ENCODE measurements around the gene TMOD3. TPM values are rescaled to one million over a fixed set of nuclear protein-coding genes. Genes with fewer than 3 reads are reported as not detected.
"Not testable (repeated sequence)": the region's sequence is repeated elsewhere in the genome, so short reads cannot be mapped to it uniquely, and the experiment has no call there.

The TMOD3 gene
- total RNA-seq, 1 donor from 2014 or later, result 28.3 TPM

DNA sequence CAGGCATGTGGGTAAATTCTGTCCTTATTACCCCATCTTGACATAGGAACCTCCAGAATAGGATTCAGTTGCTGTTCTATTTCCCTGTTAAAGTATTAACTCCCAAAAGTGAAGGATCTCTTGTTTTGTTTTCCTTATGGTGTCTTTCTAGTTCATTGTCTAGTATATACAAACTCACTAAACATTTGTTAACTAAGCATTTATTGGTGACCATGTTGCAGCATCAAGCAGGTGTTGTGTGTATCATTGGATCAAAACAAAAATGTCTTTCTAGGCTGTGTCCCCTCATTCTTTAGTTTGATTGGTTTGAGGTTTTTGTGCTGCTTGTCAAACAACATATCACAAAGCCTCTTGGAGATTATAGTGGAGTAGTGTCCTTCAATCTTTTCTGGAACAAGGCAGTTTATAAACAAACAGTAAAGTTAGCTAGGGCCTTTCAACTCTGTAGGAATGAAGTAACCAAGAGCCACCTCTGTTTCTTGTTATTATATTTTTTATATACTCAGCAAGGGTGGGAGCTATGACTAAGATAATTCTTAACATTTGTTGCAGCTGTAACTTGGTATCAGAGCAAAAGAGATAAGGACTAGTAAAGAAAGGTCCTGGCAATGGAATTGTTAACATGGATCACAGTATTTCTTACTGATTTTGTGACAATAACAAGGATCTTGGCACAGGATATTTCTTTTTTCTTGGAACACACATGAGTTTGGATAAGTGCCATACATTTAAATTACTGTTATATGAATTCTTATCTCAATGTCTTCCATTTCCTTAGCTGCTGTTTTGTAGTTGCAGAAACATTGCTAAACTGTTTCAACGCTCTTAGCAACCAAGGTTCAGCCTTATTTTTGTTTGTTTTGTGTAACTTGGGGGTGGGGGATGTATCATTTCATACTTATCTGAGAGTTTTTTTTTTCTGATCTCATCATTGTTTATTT, 49.3 kb downstream of the TMOD3 start:
- no peak overlapping the region for H3K4me3 Mint-ChIP-seq
- peak overlapping the region; percentile 89 for H3K27ac Mint-ChIP-seq
- DNase-seq (ENCODE audit: low spot score in 2 of 2, unreplicated experiment in 2 of 2), result no peak
- H3K36me3 Mint-ChIP-seq, result peaks cover 8% of the 10 kb centered on the region
- no peaks in the 10 kb centered on the region for H3K9me3 Mint-ChIP-seq
- TF ChIP-seq CTCF (IDR thresholded peaks at IDR 0.05; ENCODE audit: unreplicated experiment), result no peak
- H3K4me1 Mint-ChIP-seq, result peaks cover 27% of the 10 kb centered on the region
- no peaks in the 10 kb centered on the region for H3K27me3 Mint-ChIP-seq (ENCODE audit: low read depth)

GRCh38 chr15:51879555-51879954, 50.1 kb downstream of the TMOD3 start:
- peak overlapping the region; percentile 89 for H3K27ac Mint-ChIP-seq
- DNase-seq (ENCODE audit: low spot score in 2 of 2, unreplicated experiment in 2 of 2), result no peak
- H3K36me3 Mint-ChIP-seq, result peaks cover 8% of the 10 kb centered on the region
- H3K4me1 Mint-ChIP-seq, result peaks cover 24% of the 10 kb centered on the region
- no peaks in the 10 kb centered on the region for H3K27me3 Mint-ChIP-seq (ENCODE audit: low read depth)
- no peak for TF ChIP-seq CTCF (IDR thresholded peaks at IDR 0.05; ENCODE audit: unreplicated experiment)
- H3K9me3 Mint-ChIP-seq, result no peaks in the 10 kb centered on the region
- no peak overlapping the region for H3K4me3 Mint-ChIP-seq

DNA sequence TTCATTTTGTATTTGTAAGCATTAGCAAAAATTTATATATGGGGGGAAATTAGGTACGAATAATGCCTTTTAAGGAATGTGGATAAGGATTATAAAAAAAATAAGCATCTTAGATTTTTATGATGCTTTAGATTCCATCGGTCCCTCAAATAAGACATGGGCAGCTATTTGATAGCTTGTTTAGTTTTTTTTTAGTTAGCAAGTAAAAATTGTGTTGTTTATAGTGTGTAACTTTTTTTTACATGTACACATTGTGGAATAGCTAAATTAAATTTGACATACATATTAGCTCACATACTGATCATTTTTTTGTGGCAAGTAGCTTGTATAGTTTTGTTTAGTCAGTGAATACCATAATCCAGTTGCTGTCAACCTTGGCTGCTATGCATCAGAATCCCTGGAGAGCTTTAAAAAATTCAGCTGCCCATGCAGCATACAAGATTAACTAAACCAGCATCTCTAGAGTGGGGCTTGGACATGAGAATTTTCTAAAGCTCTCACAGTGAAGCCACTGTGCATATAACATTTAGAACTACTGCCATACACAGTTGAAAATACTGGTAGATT, 53.9 kb downstream of the TMOD3 start:
- Mint-ChIP-seq H3K27ac (no peak overlapping the region), H3K4me3 (no peak overlapping the region), H3K27me3 (ENCODE audit: low read depth) (no peaks in the 10 kb centered on the region), H3K36me3 (peaks cover 7% of the 10 kb centered on the region), H3K4me1 (peaks cover 16% of the 10 kb centered on the region), H3K9me3 (no peaks in the 10 kb centered on the region)
- no peak for DNase-seq (ENCODE audit: low spot score in 2 of 2, unreplicated experiment in 2 of 2)
- TF ChIP-seq CTCF (IDR thresholded peaks at IDR 0.05; ENCODE audit: unreplicated experiment), result no peak

GRCh38 chr15:51884041-51884440, 54.6 kb downstream of the TMOD3 start:
- Mint-ChIP-seq H3K4me3 (no peak overlapping the region), H3K9me3 (no peaks in the 10 kb centered on the region), H3K27ac (no peak overlapping the region), H3K4me1 (peaks cover 10% of the 10 kb centered on the region), H3K27me3 (ENCODE audit: low read depth) (no peaks in the 10 kb centered on the region), H3K36me3 (peaks cover 8% of the 10 kb centered on the region)
- DNase-seq (ENCODE audit: low spot score in 2 of 2, unreplicated experiment in 2 of 2), result no peak
- TF ChIP-seq CTCF (IDR thresholded peaks at IDR 0.05; ENCODE audit: unreplicated experiment), result no peak

GRCh38 chr15:51884517-51885236, 55.2 kb downstream of the TMOD3 start:
- Mint-ChIP-seq H3K9me3 (no peaks in the 10 kb centered on the region), H3K4me3 (no peak overlapping the region), H3K27me3 (ENCODE audit: low read depth) (no peaks in the 10 kb centered on the region), H3K36me3 (peaks cover 8% of the 10 kb centered on the region), H3K4me1 (peaks cover 4% of the 10 kb centered on the region), H3K27ac (no peak overlapping the region)
- TF ChIP-seq CTCF (IDR thresholded peaks at IDR 0.05; ENCODE audit: unreplicated experiment), result no peak
- no peak for DNase-seq (ENCODE audit: low spot score in 2 of 2, unreplicated experiment in 2 of 2)

DNA sequence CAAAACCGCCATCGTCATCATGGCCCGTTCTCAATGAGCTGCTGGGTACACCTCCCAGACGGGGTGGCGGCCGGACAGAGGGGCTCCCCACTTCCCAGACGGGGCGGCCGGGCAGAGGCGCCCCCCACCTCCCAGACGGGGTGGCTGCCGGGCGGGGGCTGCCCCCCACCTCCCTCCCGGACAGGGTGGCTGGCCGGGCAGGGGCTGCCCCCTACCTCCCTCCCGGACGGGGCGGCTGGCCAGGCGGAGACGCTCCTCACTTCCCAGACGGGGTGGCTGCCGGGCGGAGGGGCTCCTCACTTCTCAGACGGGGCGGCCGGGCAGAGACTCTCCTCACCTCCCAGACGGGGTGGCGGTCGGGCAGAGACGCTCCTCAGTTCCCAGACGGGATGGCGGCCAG, 56.3 kb downstream of the TMOD3 start:
- peaks cover 11% of the 10 kb centered on the region for H3K36me3 Mint-ChIP-seq
- not testable (repeated sequence) for H3K27ac Mint-ChIP-seq; H3K9me3 Mint-ChIP-seq; H3K4me3 Mint-ChIP-seq; H3K4me1 Mint-ChIP-seq; DNase-seq (ENCODE audit: low spot score in 2 of 2, unreplicated experiment in 2 of 2); H3K27me3 Mint-ChIP-seq (ENCODE audit: low read depth)
